Measurements from ENCODE around the gene CDCP1.

Gene CDCP1

GRCh38 chr3:45145681-45146614, at the start of gene CDCP1:
Gene CDCP1, minus strand, starts transcription at chr3:45146378. Its CDS starts 91 bp downstream, at chr3:45146287.
- no peak for DNase-seq (ENCODE audit: insufficient read length, low spot score)
- no peak for TF ChIP-seq CTCF (IDR thresholded peaks at IDR 0.05; ENCODE audit: insufficient read depth, missing control alignments)
- FAIRE-seq, result no peak

GRCh38 chr3:45194791-45195190, 48.6 kb upstream of the CDCP1 start:
- FAIRE-seq (no peak), DNase-seq (ENCODE audit: insufficient read length, low spot score) (no peak)
- TF ChIP-seq CTCF (IDR thresholded peaks at IDR 0.05; ENCODE audit: insufficient read depth, missing control alignments), result no peak

GRCh38 chr3:45191924-45192417, 45.8 kb upstream of the CDCP1 start:
- no peak for FAIRE-seq
- TF ChIP-seq CTCF (IDR thresholded peaks at IDR 0.05; ENCODE audit: insufficient read depth, missing control alignments), result no peak
- no peak for DNase-seq (ENCODE audit: insufficient read length, low spot score)

GRCh38 chr3:45191424-45191823, 45.2 kb upstream of the CDCP1 start:
- FAIRE-seq (no peak), DNase-seq (ENCODE audit: insufficient read length, low spot score) (no peak)
- TF ChIP-seq CTCF (IDR thresholded peaks at IDR 0.05; ENCODE audit: insufficient read depth, missing control alignments), result no peak

- FAIRE-seq (peak; percentile 38), DNase-seq (ENCODE audit: insufficient read length, low spot score) (no peak)
- no peak for TF ChIP-seq CTCF (IDR thresholded peaks at IDR 0.05; ENCODE audit: insufficient read depth, missing control alignments)
Measured at GRCh38 chr3:45188719-45189659, 42.8 kb upstream of the CDCP1 start.

- FAIRE-seq (no peak), DNase-seq (ENCODE audit: insufficient read length, low spot score) (no peak)
- TF ChIP-seq CTCF (IDR thresholded peaks at IDR 0.05; ENCODE audit: insufficient read depth, missing control alignments), result no peak
Measured at GRCh38 chr3:45187694-45188141, 41.5 kb upstream of the CDCP1 start.
